H1 (cell line): Measurements from ENCODE around the gene RALGAPA2. TPM values are rescaled to one million over a fixed set of nuclear protein-coding genes. Genes with fewer than 3 reads are reported as not detected.

Experiments
- CTCF ChIA-PET: fragments of 300-600 bp; sonication (Branson Sonifier 250); formaldehyde crosslinking; loops from one replicate; lab custom pipeline; 2021; ENCODE audit not compliant: partially characterized antibody; lab: Charles Lee
- POLR2A ChIA-PET: fragments of 300-600 bp; sonication (Branson Sonifier 250); formaldehyde crosslinking; loops from one replicate; lab custom pipeline; 2021; ENCODE audit warnings: inconsistent platforms; ENCODE audit not compliant: partially characterized antibody; lab: Charles Lee
- DNase-seq, 2 experiments: peaks; one replicate each; pipeline versions ENCODE4 v3.0.0 to v3.0.0-alpha.2; 2010 to 2022; ENCODE audit warnings: low spot score in 2 of 2, low read depth in 1 of 2, mixed read lengths in 1 of 2
- FAIRE-seq: peaks from 2 replicates; lab custom pipeline; 2011; peaks lifted over from hg19 to GRCh38; lab: Jason Lieb, UNC
- H2AFZ ChIP-seq: 2 replicates; pipeline ENCODE4 v1.8.1; 2012; ENCODE audit warnings: low read length, inconsistent platforms
- H2AK5ac ChIP-seq: 2 replicates; pipeline ENCODE4 v1.6.1; 2013; ENCODE audit warnings: low read depth, low read length
- H2BK120ac ChIP-seq: replicated peaks from 2 replicates; pipeline ENCODE3; 2013; ENCODE audit warnings: low read depth, low read length, inconsistent platforms
- H2BK12ac ChIP-seq: 2 replicates; pipeline ENCODE4 v1.6.1; 2013; ENCODE audit warnings: low read depth, low read length
- H2BK15ac ChIP-seq: 2 replicates; pipeline ENCODE4 v1.6.1; 2013; ENCODE audit warnings: low read length
- H2BK20ac ChIP-seq: 2 replicates; pipeline ENCODE4 v1.6.1; 2013; ENCODE audit warnings: low read length
- H2BK5ac ChIP-seq: 2 replicates; pipeline ENCODE4 v1.6.1; 2013; ENCODE audit warnings: low read depth, low read length
- H3K14ac ChIP-seq: 2 replicates; pipeline ENCODE4 v1.6.1; 2013; ENCODE audit warnings: inconsistent platforms; ENCODE audit not compliant: insufficient read length
- H3K18ac ChIP-seq: 2 replicates; pipeline ENCODE4 v1.6.1; 2013; ENCODE audit warnings: low read length; ENCODE audit errors: extremely low read depth
- H3K23ac ChIP-seq: 2 replicates; pipeline ENCODE4 v1.6.1; 2013; ENCODE audit warnings: inconsistent platforms; ENCODE audit not compliant: insufficient read length
- H3K23me2 ChIP-seq: 2 replicates; pipeline ENCODE4 v1.6.1; 2013; ENCODE audit warnings: low read depth, low read length
- H3K27ac ChIP-seq: 2 replicates; pipeline ENCODE4 v1.6.1; 2011; ENCODE audit warnings: low read depth, low read length, inconsistent platforms
- H3K27me3 ChIP-seq, 4 experiments: replicated peaks in 1 of 4; 1 replicate in 1 of 4; 2 replicates in 3 of 4; pipeline versions ENCODE4 v1.6.1 to v1.8.1; 2011 to 2013; ENCODE audit warnings: low read length in 3 of 4, mild to moderate bottlenecking in 3 of 4, inconsistent platforms in 2 of 4, mixed read lengths in 2 of 4, moderate library complexity in 1 of 4; ENCODE audit not compliant: control insufficient read depth in 3 of 4, insufficient read depth in 3 of 4; ENCODE audit errors: extremely low read depth in 1 of 4
- H3K36me3 ChIP-seq, 4 experiments: 2 replicates each; pipeline versions ENCODE4 v1.6.1 to v1.8.1; 2011 to 2013; ENCODE audit warnings: mild to moderate bottlenecking in 4 of 4, low read length in 3 of 4, moderate library complexity in 2 of 4, control low read depth in 1 of 4, inconsistent platforms in 1 of 4; ENCODE audit not compliant: insufficient read depth in 4 of 4, control insufficient read depth in 2 of 4
- H3K4ac ChIP-seq: replicated peaks from 2 replicates; pipeline ENCODE3; 2013; ENCODE audit warnings: low read length, low read depth, mixed read lengths, inconsistent platforms; ENCODE audit not compliant: insufficient read length
- H3K4me1 ChIP-seq, 4 experiments: replicated peaks in 1 of 4; 1 replicate in 1 of 4; 2 replicates in 3 of 4; pipeline versions ENCODE4 v1.6.1 to v1.8.1; 2011 to 2013; ENCODE audit warnings: low read length in 3 of 4, inconsistent platforms in 2 of 4, mixed read lengths in 1 of 4; ENCODE audit not compliant: insufficient read depth in 4 of 4, control insufficient read depth in 3 of 4
- H3K4me2 ChIP-seq, 2 experiments: 2 replicates each; pipeline versions ENCODE4 v1.6.1 to v1.8.1; 2011 to 2013; ENCODE audit warnings: low read depth in 2 of 2, low read length in 2 of 2, control low read depth in 1 of 2, inconsistent platforms in 1 of 2, mild to moderate bottlenecking in 1 of 2; ENCODE audit not compliant: insufficient read depth in 1 of 2
- H3K4me3 ChIP-seq, 4 experiments: fragments of 200-600, 300-600 bp in 1 of 4; sonication (generic), shearing (Covaris generic), sonication (Bioruptor Twin) in 1 of 4; 2 replicates each; pipeline versions ENCODE4 v1.5.1 to v1.8.1; 2011 to 2016; ENCODE audit warnings: low read length in 4 of 4, low read depth in 3 of 4, control low read depth in 2 of 4, inconsistent platforms in 2 of 4, mild to moderate bottlenecking in 2 of 4, mixed read lengths in 1 of 4, moderate library complexity in 1 of 4; ENCODE audit not compliant: insufficient read depth in 2 of 4; ENCODE audit errors: extremely low read depth in 1 of 4
- H3K56ac ChIP-seq: replicated peaks from 2 replicates; pipeline ENCODE3; 2013; ENCODE audit warnings: low read depth, mild to moderate bottlenecking, mixed read lengths, low read length, inconsistent platforms; ENCODE audit not compliant: insufficient read length
- H3K79me1 ChIP-seq: 2 replicates; pipeline ENCODE4 v1.6.1; 2013; ENCODE audit warnings: low read depth, low read length, control low read depth
- H3K79me2 ChIP-seq, 2 experiments: 2 replicates each; pipeline versions ENCODE4 v1.6.1 to v1.8.1; 2012 to 2013; ENCODE audit warnings: low read length in 2 of 2, mild to moderate bottlenecking in 2 of 2, inconsistent platforms in 1 of 2; ENCODE audit not compliant: insufficient read depth in 2 of 2, control insufficient read depth in 1 of 2
- H3K9ac ChIP-seq, 4 experiments: replicated peaks in 1 of 4; 1 replicate in 1 of 4; 2 replicates in 3 of 4; pipeline versions ENCODE4 v1.6.1 to v1.8.1; 2011 to 2013; ENCODE audit warnings: low read depth in 3 of 4, low read length in 3 of 4, control low read depth in 2 of 4, mild to moderate bottlenecking in 2 of 4, moderate library complexity in 2 of 4, inconsistent platforms in 1 of 4; ENCODE audit errors: extremely low read depth in 1 of 4
- H3K9me3 ChIP-seq, 2 experiments: 2 replicates each; pipeline versions ENCODE4 v1.6.1 to v1.8.1; 2012 to 2013; ENCODE audit warnings: mild to moderate bottlenecking in 2 of 2, moderate library complexity in 2 of 2, control low read depth in 1 of 2, inconsistent platforms in 1 of 2, low read depth in 1 of 2, low read length in 1 of 2, mixed read lengths in 1 of 2; ENCODE audit not compliant: insufficient read depth in 2 of 2
- H4K20me1 ChIP-seq, 2 experiments: replicated peaks in 1 of 2; 2 replicates each; pipeline versions ENCODE3 to v1.8.1; 2011 to 2013; ENCODE audit warnings: inconsistent platforms in 2 of 2, low read length in 2 of 2, mild to moderate bottlenecking in 1 of 2; ENCODE audit not compliant: insufficient read depth in 2 of 2, control insufficient read depth in 1 of 2
- H4K5ac ChIP-seq: 2 replicates; pipeline ENCODE4 v1.6.1; 2013; ENCODE audit warnings: low read length, low read depth, mixed read lengths, inconsistent platforms; ENCODE audit not compliant: insufficient read length
- H4K8ac ChIP-seq: 2 replicates; pipeline ENCODE4 v1.8.0; 2013; ENCODE audit warnings: mild to moderate bottlenecking, moderate library complexity, low read length, inconsistent platforms; ENCODE audit not compliant: insufficient read depth; ENCODE audit errors: extremely low read depth
- H4K91ac ChIP-seq: replicated peaks from 2 replicates; pipeline ENCODE3; 2013; ENCODE audit warnings: low read length, mixed read lengths, inconsistent platforms; ENCODE audit not compliant: insufficient read length
- BCL11A ChIP-seq, 2 experiments: IDR thresholded peaks; one replicate each; pipeline ENCODE4 v1.6.1; 2011; ENCODE audit warnings: low read depth in 2 of 2, low read length in 2 of 2, mild to moderate bottlenecking in 2 of 2
- BRCA1 ChIP-seq: IDR thresholded peaks from 2 replicates; pipeline ENCODE4 v1.6.1; 2012; ENCODE audit warnings: low read depth, low read length, improper control_type of control experiment
- CBX8 ChIP-seq: fragments of 300-800, 300-1000 bp; sonication (generic); IDR thresholded peaks from 2 replicates; pipeline ENCODE4 v1.7.1; 2016; ENCODE audit warnings: low read depth, low read length, borderline replicate concordance
- GABPA ChIP-seq: IDR thresholded peaks from 2 replicates; pipeline ENCODE4 v1.6.1; 2011; ENCODE audit warnings: mild to moderate bottlenecking, low read length, moderate library complexity, borderline replicate concordance; ENCODE audit not compliant: insufficient read depth
- GTF2F1 ChIP-seq: IDR thresholded peaks from 2 replicates; pipeline ENCODE4 v1.6.1; 2012; ENCODE audit warnings: low read depth, low read length, improper control_type of control experiment, borderline replicate concordance
- JUND ChIP-seq: IDR thresholded peaks from 2 replicates; pipeline ENCODE4 v1.6.1; 2011; ENCODE audit warnings: mild to moderate bottlenecking, improper control_type of control experiment, low read length
- KDM4A ChIP-seq: IDR thresholded peaks from one replicate; pipeline ENCODE4 v1.7.1; 2012; ENCODE audit warnings: low read depth, mild to moderate bottlenecking, moderate library complexity, low read length, inconsistent platforms; ENCODE audit not compliant: severe bottlenecking
- KDM5A ChIP-seq: fragments of 200-600 bp; IDR thresholded peaks from 2 replicates; pipeline ENCODE4 v1.7.1; 2012; ENCODE audit warnings: mild to moderate bottlenecking, low read length, inconsistent platforms, mixed read lengths
- MAFK ChIP-seq: IDR thresholded peaks from 2 replicates; pipeline ENCODE4 v1.6.1; 2012; ENCODE audit warnings: low read depth, mild to moderate bottlenecking, improper control_type of control experiment, low read length
- POU5F1 ChIP-seq: IDR thresholded peaks from 2 replicates; pipeline ENCODE4 v1.6.1; 2011; ENCODE audit warnings: low read depth, mild to moderate bottlenecking, low read length, moderate library complexity
- RBBP5 ChIP-seq: IDR thresholded peaks from 2 replicates; pipeline ENCODE4 v1.7.1; 2012; ENCODE audit warnings: low read depth, mild to moderate bottlenecking, inconsistent platforms, low read length, moderate library complexity, borderline replicate concordance
- SAP30 ChIP-seq: fragments of 300-600 bp; sonication (generic); IDR thresholded peaks from 2 replicates; pipeline ENCODE4 v1.7.1; 2012; ENCODE audit warnings: low read length, moderate library complexity, mild to moderate bottlenecking, inconsistent platforms; ENCODE audit not compliant: insufficient read depth, insufficient replicate concordance
- SP4 ChIP-seq: IDR thresholded peaks from 2 replicates; pipeline ENCODE4 v1.6.1; 2012; ENCODE audit warnings: low read length, inconsistent platforms
- SUZ12 ChIP-seq: fragments of 200-600 bp; sonication (generic); IDR thresholded peaks from 2 replicates; pipeline ENCODE4 v1.6.1; 2012; ENCODE audit warnings: mild to moderate bottlenecking, inconsistent platforms, low read length, moderate library complexity, mixed read lengths
- TAF1 ChIP-seq: IDR thresholded peaks from 2 replicates; pipeline ENCODE4 v1.6.1; 2011; ENCODE audit warnings: mild to moderate bottlenecking, low read depth, low read length
- TAF7 ChIP-seq: optimal IDR thresholded peaks from 2 replicates; pipeline ENCODE3; 2011; ENCODE audit warnings: low read depth, mild to moderate bottlenecking, inconsistent platforms, low read length, moderate library complexity, borderline replicate concordance
- WGBS, 2 experiments: shearing (Covaris generic) in 1 of 2; methylation state at CpG; one replicate each; pipeline versions ENCODE4 v1.1.6 to v1.1.7; 2013 to 2015; ENCODE audit warnings: low lambda C conversion rate in 2 of 2, mixed read lengths in 2 of 2, inconsistent platforms in 1 of 2, low coverage in 1 of 2, missing lambda C conversion rate in 1 of 2; ENCODE audit not compliant: insufficient replicate concordance in 2 of 2, insufficient coverage in 1 of 2, insufficient read length in 1 of 2; ENCODE audit errors: extremely low coverage in 1 of 2, missing lambda C conversion rate in 1 of 2; 5-methylcytosine and 5-hydroxymethylcytosine counted together
- polyA plus RNA-seq, 7 experiments: library from polyadenylated mRNA; depleted of rRNA in 3 of 7; stranded (reverse) in 5 of 7; unstranded in 2 of 7; fragments of >200 nt in 5 of 7; fragments of 200-250 nt in 2 of 7; gene quantifications; 1 replicate in 5 of 7; 2 replicates in 1 of 7; 4 replicates in 1 of 7; pipeline versions ENCODE4 v1.2.1 to v1.2.3, GENCODE V29; 2011 to 2013; ENCODE audit warnings: missing spikeins in 2 of 7, mixed read lengths in 2 of 7
- total RNA-seq: library from RNA; stranded (reverse); fragmentation: NEBNext Ultra II Directional; extraction: Animal tissue kit (Norgen Biotek cat#: 25700); gene quantifications from 2 replicates; pipeline ENCODE4 v1.2.1, GENCODE V29; 2021

Gene RALGAPA2
- total and polyA plus RNA-seq, 2 of the 8 experiments (the other 6 are each of a cell fraction or from before 2014, with no cell fraction given) = 5.1 to 25.5 TPM

DNA sequence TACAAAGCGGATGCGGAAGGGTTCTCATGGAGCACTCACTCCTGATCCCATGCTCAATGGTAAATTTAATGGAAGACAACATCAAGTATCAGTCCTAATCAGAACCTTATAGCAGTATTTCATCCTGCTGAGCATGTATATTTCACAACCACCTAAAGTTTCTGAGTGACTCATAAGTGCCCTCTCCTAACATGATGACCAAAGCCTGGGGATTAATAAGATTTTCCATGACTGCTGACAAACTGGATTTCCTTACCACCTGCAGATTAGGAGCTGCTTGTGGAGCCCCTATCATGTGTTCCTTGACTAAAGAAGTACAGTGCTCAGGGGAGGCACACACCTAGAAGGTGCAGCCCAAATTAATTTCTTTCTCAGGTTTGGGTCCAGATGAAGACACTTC, 231.8 kb downstream of the RALGAPA2 start:
- Histone ChIP-seq H4K8ac (no peak overlapping the region), H2BK12ac (no peak overlapping the region), H3K79me2 (no peaks in the 10 kb centered on the region), H3K56ac (no peak overlapping the region), H4K20me1 (no peaks in the 10 kb centered on the region), H3K36me3 (no peaks in the 10 kb centered on the region), H3K27me3 (no peaks in the 10 kb centered on the region), H3K23me2 (no peaks in the 10 kb centered on the region), H2AK5ac (no peak overlapping the region), H3K14ac (no peak overlapping the region), H2BK5ac (no peak overlapping the region), H3K4me1 (peaks cover 0 to 2% (median under 1%) of the 10 kb centered on the region in 4 experiments; a peak in 2 of 7 replicates), H4K5ac (no peak overlapping the region), H3K27ac (no peak overlapping the region), H2BK20ac (no peak overlapping the region), H3K18ac (no peak overlapping the region), H3K9ac (no peak overlapping the region), H3K4me2 (no peak overlapping the region), H3K4me3 (no peak overlapping the region), H2BK15ac (no peak overlapping the region), H3K79me1 (no peaks in the 10 kb centered on the region), H4K91ac (no peak overlapping the region), H2BK120ac (no peak overlapping the region), H2AFZ (no peak overlapping the region), H3K9me3 (no peaks in the 10 kb centered on the region), H3K4ac (no peak overlapping the region), H3K23ac (no peak overlapping the region)
- 91% methylated on average over 2 of the region's 2 CpGs; no CpG with 5 or more reads in 1 of the 2 experiments for WGBS, 2 experiments
- no peak for FAIRE-seq
- ChIA-PET CTCF (no interaction called here), POLR2A (no interaction called here)
- DNase-seq = no peak
- TF ChIP-seq CBX8 (no peak), SUZ12 (no peak), TAF7 (no peak), KDM5A (no peak), POU5F1 (no peak), MAFK (no peak), JUND (no peak), SAP30 (no peak), GTF2F1 (no peak), SP4 (no peak), BRCA1 (no peak), GABPA (no peak), KDM4A (no peak), TAF1 (no peak), RBBP5 (no peak), BCL11A (IDR thresholded peaks at IDR 0.05; ENCODE audit: low read depth in 2 of 2, low read length in 2 of 2) (no peak)
